H1 (cell line): ENCODE results near the gene LRRC25. TPM values are rescaled to one million over a fixed set of nuclear protein-coding genes. Genes with fewer than 3 reads are reported as not detected.

Experiments
- CTCF ChIA-PET: fragments of 300-600 bp; sonication (Branson Sonifier 250); formaldehyde crosslinking; loops from one replicate; lab custom pipeline; 2021; ENCODE audit not compliant: partially characterized antibody; lab: Charles Lee
- POLR2A ChIA-PET: fragments of 300-600 bp; sonication (Branson Sonifier 250); formaldehyde crosslinking; loops from one replicate; lab custom pipeline; 2021; ENCODE audit warnings: inconsistent platforms; ENCODE audit not compliant: partially characterized antibody; lab: Charles Lee
- DNase-seq, 2 experiments: peaks; one replicate each; pipeline versions ENCODE4 v3.0.0 to v3.0.0-alpha.2; 2010 to 2022; ENCODE audit warnings: low spot score in 2 of 2, low read depth in 1 of 2, mixed read lengths in 1 of 2
- FAIRE-seq: peaks from 2 replicates; lab custom pipeline; 2011; peaks lifted over from hg19 to GRCh38; lab: Jason Lieb, UNC
- H2AFZ ChIP-seq: 2 replicates; pipeline ENCODE4 v1.8.1; 2012; ENCODE audit warnings: low read length, inconsistent platforms
- H2AK5ac ChIP-seq: 2 replicates; pipeline ENCODE4 v1.6.1; 2013; ENCODE audit warnings: low read depth, low read length
- H2BK120ac ChIP-seq: replicated peaks from 2 replicates; pipeline ENCODE3; 2013; ENCODE audit warnings: low read depth, low read length, inconsistent platforms
- H2BK12ac ChIP-seq: 2 replicates; pipeline ENCODE4 v1.6.1; 2013; ENCODE audit warnings: low read depth, low read length
- H2BK15ac ChIP-seq: 2 replicates; pipeline ENCODE4 v1.6.1; 2013; ENCODE audit warnings: low read length
- H2BK20ac ChIP-seq: 2 replicates; pipeline ENCODE4 v1.6.1; 2013; ENCODE audit warnings: low read length
- H2BK5ac ChIP-seq: 2 replicates; pipeline ENCODE4 v1.6.1; 2013; ENCODE audit warnings: low read depth, low read length
- H3K14ac ChIP-seq: 2 replicates; pipeline ENCODE4 v1.6.1; 2013; ENCODE audit warnings: inconsistent platforms; ENCODE audit not compliant: insufficient read length
- H3K18ac ChIP-seq: 2 replicates; pipeline ENCODE4 v1.6.1; 2013; ENCODE audit warnings: low read length; ENCODE audit errors: extremely low read depth
- H3K23ac ChIP-seq: 2 replicates; pipeline ENCODE4 v1.6.1; 2013; ENCODE audit warnings: inconsistent platforms; ENCODE audit not compliant: insufficient read length
- H3K23me2 ChIP-seq: 2 replicates; pipeline ENCODE4 v1.6.1; 2013; ENCODE audit warnings: low read depth, low read length
- H3K27ac ChIP-seq: 2 replicates; pipeline ENCODE4 v1.6.1; 2011; ENCODE audit warnings: low read depth, low read length, inconsistent platforms
- H3K27me3 ChIP-seq, 4 experiments: replicated peaks in 1 of 4; 1 replicate in 1 of 4; 2 replicates in 3 of 4; pipeline versions ENCODE4 v1.6.1 to v1.8.1; 2011 to 2013; ENCODE audit warnings: low read length in 3 of 4, mild to moderate bottlenecking in 3 of 4, inconsistent platforms in 2 of 4, mixed read lengths in 2 of 4, moderate library complexity in 1 of 4; ENCODE audit not compliant: control insufficient read depth in 3 of 4, insufficient read depth in 3 of 4; ENCODE audit errors: extremely low read depth in 1 of 4
- H3K36me3 ChIP-seq, 4 experiments: 2 replicates each; pipeline versions ENCODE4 v1.6.1 to v1.8.1; 2011 to 2013; ENCODE audit warnings: mild to moderate bottlenecking in 4 of 4, low read length in 3 of 4, moderate library complexity in 2 of 4, control low read depth in 1 of 4, inconsistent platforms in 1 of 4; ENCODE audit not compliant: insufficient read depth in 4 of 4, control insufficient read depth in 2 of 4
- H3K4ac ChIP-seq: replicated peaks from 2 replicates; pipeline ENCODE3; 2013; ENCODE audit warnings: low read length, low read depth, mixed read lengths, inconsistent platforms; ENCODE audit not compliant: insufficient read length
- H3K4me1 ChIP-seq, 4 experiments: replicated peaks in 1 of 4; 1 replicate in 1 of 4; 2 replicates in 3 of 4; pipeline versions ENCODE4 v1.6.1 to v1.8.1; 2011 to 2013; ENCODE audit warnings: low read length in 3 of 4, inconsistent platforms in 2 of 4, mixed read lengths in 1 of 4; ENCODE audit not compliant: insufficient read depth in 4 of 4, control insufficient read depth in 3 of 4
- H3K4me2 ChIP-seq, 2 experiments: 2 replicates each; pipeline versions ENCODE4 v1.6.1 to v1.8.1; 2011 to 2013; ENCODE audit warnings: low read depth in 2 of 2, low read length in 2 of 2, control low read depth in 1 of 2, inconsistent platforms in 1 of 2, mild to moderate bottlenecking in 1 of 2; ENCODE audit not compliant: insufficient read depth in 1 of 2
- H3K4me3 ChIP-seq, 4 experiments: fragments of 200-600, 300-600 bp in 1 of 4; sonication (generic), shearing (Covaris generic), sonication (Bioruptor Twin) in 1 of 4; 2 replicates each; pipeline versions ENCODE4 v1.5.1 to v1.8.1; 2011 to 2016; ENCODE audit warnings: low read length in 4 of 4, low read depth in 3 of 4, control low read depth in 2 of 4, inconsistent platforms in 2 of 4, mild to moderate bottlenecking in 2 of 4, mixed read lengths in 1 of 4, moderate library complexity in 1 of 4; ENCODE audit not compliant: insufficient read depth in 2 of 4; ENCODE audit errors: extremely low read depth in 1 of 4
- H3K56ac ChIP-seq: replicated peaks from 2 replicates; pipeline ENCODE3; 2013; ENCODE audit warnings: low read depth, mild to moderate bottlenecking, mixed read lengths, low read length, inconsistent platforms; ENCODE audit not compliant: insufficient read length
- H3K79me1 ChIP-seq: 2 replicates; pipeline ENCODE4 v1.6.1; 2013; ENCODE audit warnings: low read depth, low read length, control low read depth
- H3K79me2 ChIP-seq, 2 experiments: 2 replicates each; pipeline versions ENCODE4 v1.6.1 to v1.8.1; 2012 to 2013; ENCODE audit warnings: low read length in 2 of 2, mild to moderate bottlenecking in 2 of 2, inconsistent platforms in 1 of 2; ENCODE audit not compliant: insufficient read depth in 2 of 2, control insufficient read depth in 1 of 2
- H3K9ac ChIP-seq, 4 experiments: replicated peaks in 1 of 4; 1 replicate in 1 of 4; 2 replicates in 3 of 4; pipeline versions ENCODE4 v1.6.1 to v1.8.1; 2011 to 2013; ENCODE audit warnings: low read depth in 3 of 4, low read length in 3 of 4, control low read depth in 2 of 4, mild to moderate bottlenecking in 2 of 4, moderate library complexity in 2 of 4, inconsistent platforms in 1 of 4; ENCODE audit errors: extremely low read depth in 1 of 4
- H3K9me3 ChIP-seq, 2 experiments: 2 replicates each; pipeline versions ENCODE4 v1.6.1 to v1.8.1; 2012 to 2013; ENCODE audit warnings: mild to moderate bottlenecking in 2 of 2, moderate library complexity in 2 of 2, control low read depth in 1 of 2, inconsistent platforms in 1 of 2, low read depth in 1 of 2, low read length in 1 of 2, mixed read lengths in 1 of 2; ENCODE audit not compliant: insufficient read depth in 2 of 2
- H4K20me1 ChIP-seq, 2 experiments: replicated peaks in 1 of 2; 2 replicates each; pipeline versions ENCODE3 to v1.8.1; 2011 to 2013; ENCODE audit warnings: inconsistent platforms in 2 of 2, low read length in 2 of 2, mild to moderate bottlenecking in 1 of 2; ENCODE audit not compliant: insufficient read depth in 2 of 2, control insufficient read depth in 1 of 2
- H4K5ac ChIP-seq: 2 replicates; pipeline ENCODE4 v1.6.1; 2013; ENCODE audit warnings: low read length, low read depth, mixed read lengths, inconsistent platforms; ENCODE audit not compliant: insufficient read length
- H4K8ac ChIP-seq: 2 replicates; pipeline ENCODE4 v1.8.0; 2013; ENCODE audit warnings: mild to moderate bottlenecking, moderate library complexity, low read length, inconsistent platforms; ENCODE audit not compliant: insufficient read depth; ENCODE audit errors: extremely low read depth
- H4K91ac ChIP-seq: replicated peaks from 2 replicates; pipeline ENCODE3; 2013; ENCODE audit warnings: low read length, mixed read lengths, inconsistent platforms; ENCODE audit not compliant: insufficient read length
- CBX8 ChIP-seq: fragments of 300-800, 300-1000 bp; sonication (generic); IDR thresholded peaks from 2 replicates; pipeline ENCODE4 v1.7.1; 2016; ENCODE audit warnings: low read depth, low read length, borderline replicate concordance
- CEBPB ChIP-seq: IDR thresholded peaks from 2 replicates; pipeline ENCODE4 v1.6.1; 2012; ENCODE audit warnings: low read depth, low read length
- CREB1 ChIP-seq: IDR thresholded peaks from 2 replicates; pipeline ENCODE4 v1.6.1; 2012; ENCODE audit warnings: inconsistent platforms
- E2F6 ChIP-seq: IDR thresholded peaks from 2 replicates; pipeline ENCODE4 v1.6.1; 2012; ENCODE audit warnings: inconsistent platforms
- HDAC2 ChIP-seq, 2 experiments: fragments of 300-600 bp in 1 of 2; sonication (generic) in 1 of 2; IDR thresholded peaks; 2 replicates each; pipeline ENCODE4 v1.6.1; 2011 to 2012; ENCODE audit warnings: low read depth in 2 of 2, low read length in 2 of 2, mild to moderate bottlenecking in 2 of 2, moderate library complexity in 2 of 2, borderline replicate concordance in 1 of 2, inconsistent platforms in 1 of 2
- KDM4A ChIP-seq: IDR thresholded peaks from one replicate; pipeline ENCODE4 v1.7.1; 2012; ENCODE audit warnings: low read depth, mild to moderate bottlenecking, moderate library complexity, low read length, inconsistent platforms; ENCODE audit not compliant: severe bottlenecking
- NANOG ChIP-seq: IDR thresholded peaks from 2 replicates; pipeline ENCODE4 v1.6.1; 2011; ENCODE audit warnings: low read length, low read depth, mild to moderate bottlenecking, inconsistent platforms; ENCODE audit not compliant: insufficient read depth, poor library complexity, severe bottlenecking
- POLR2AphosphoS5 ChIP-seq: IDR thresholded peaks from 2 replicates; pipeline ENCODE4 v1.6.1; 2011; ENCODE audit warnings: low read depth, low read length
- RBBP5 ChIP-seq: IDR thresholded peaks from 2 replicates; pipeline ENCODE4 v1.7.1; 2012; ENCODE audit warnings: low read depth, mild to moderate bottlenecking, inconsistent platforms, low read length, moderate library complexity, borderline replicate concordance
- SIX5 ChIP-seq: IDR thresholded peaks from 2 replicates; pipeline ENCODE4 v1.6.1; 2011; ENCODE audit warnings: mild to moderate bottlenecking, low read depth, low read length
- SP4 ChIP-seq: IDR thresholded peaks from 2 replicates; pipeline ENCODE4 v1.6.1; 2012; ENCODE audit warnings: low read length, inconsistent platforms
- TAF7 ChIP-seq: optimal IDR thresholded peaks from 2 replicates; pipeline ENCODE3; 2011; ENCODE audit warnings: low read depth, mild to moderate bottlenecking, inconsistent platforms, low read length, moderate library complexity, borderline replicate concordance
- TBP ChIP-seq: IDR thresholded peaks from 2 replicates; pipeline ENCODE4 v1.6.1; 2011; ENCODE audit warnings: low read depth, low read length, improper control_type of control experiment
- ZNF274 ChIP-seq: IDR thresholded peaks from 2 replicates; pipeline ENCODE4 v1.7.0; 2012; ENCODE audit warnings: low read length, borderline replicate concordance; ENCODE audit errors: extremely low read depth
- WGBS, 2 experiments: shearing (Covaris generic) in 1 of 2; methylation state at CpG; one replicate each; pipeline versions ENCODE4 v1.1.6 to v1.1.7; 2013 to 2015; ENCODE audit warnings: low lambda C conversion rate in 2 of 2, mixed read lengths in 2 of 2, inconsistent platforms in 1 of 2, low coverage in 1 of 2, missing lambda C conversion rate in 1 of 2; ENCODE audit not compliant: insufficient replicate concordance in 2 of 2, insufficient coverage in 1 of 2, insufficient read length in 1 of 2; ENCODE audit errors: extremely low coverage in 1 of 2, missing lambda C conversion rate in 1 of 2; 5-methylcytosine and 5-hydroxymethylcytosine counted together
- polyA plus RNA-seq, 7 experiments: library from polyadenylated mRNA; depleted of rRNA in 3 of 7; stranded (reverse) in 5 of 7; unstranded in 2 of 7; fragments of >200 nt in 5 of 7; fragments of 200-250 nt in 2 of 7; gene quantifications; 1 replicate in 5 of 7; 2 replicates in 1 of 7; 4 replicates in 1 of 7; pipeline versions ENCODE4 v1.2.1 to v1.2.3, GENCODE V29; 2011 to 2013; ENCODE audit warnings: missing spikeins in 2 of 7, mixed read lengths in 2 of 7
- total RNA-seq: library from RNA; stranded (reverse); fragmentation: NEBNext Ultra II Directional; extraction: Animal tissue kit (Norgen Biotek cat#: 25700); gene quantifications from 2 replicates; pipeline ENCODE4 v1.2.1, GENCODE V29; 2021

LRRC25 gene
- total and polyA plus RNA-seq, 2 of the 8 experiments (the other 6 are each of a cell fraction or from before 2014, with no cell fraction given): 0.20 to 0.41 TPM

GRCh38 chr19:18444513-18444912 lies 47.1 kb upstream of the LRRC25 start:
- FAIRE-seq: no peak
- 93% methylated on average over 19 of the region's 19 CpGs; no CpG with 5 or more reads in 1 of the 2 experiments for WGBS, 2 experiments
- TF ChIP-seq POLR2AphosphoS5 (no peak), NANOG (no peak), RBBP5 (no peak), SP4 (no peak), TBP (no peak), HDAC2 (IDR thresholded peaks at IDR 0.05; ENCODE audit: borderline replicate concordance in 1 of 2, low read depth in 2 of 2, low read length in 2 of 2) (no peak), CEBPB (no peak), CREB1 (no peak), SIX5 (no peak), CBX8 (no peak), ZNF274 (no peak), TAF7 (no peak), E2F6 (no peak), KDM4A (no peak)

More at GRCh38 chr19:18444513-18444912, 47.1 kb upstream of the LRRC25 start:
- Histone ChIP-seq H3K9ac (no peak overlapping the region), H3K4me3 (no peak overlapping the region), H3K23ac (no peak overlapping the region), H3K36me3 (peaks cover 0 to 10% (median 1%) of the 10 kb centered on the region in 4 experiments; a peak in 2 of 8 replicates), H3K18ac (no peak overlapping the region), H4K20me1 (peaks cover 0 to 9% of the 10 kb centered on the region in 2 experiments), H4K91ac (no peak overlapping the region), H3K79me1 (no peaks in the 10 kb centered on the region), H2BK15ac (no peak overlapping the region), H2AFZ (no peak overlapping the region), H2BK20ac (no peak overlapping the region), H3K4ac (no peak overlapping the region), H2AK5ac (no peak overlapping the region), H3K23me2 (peaks cover 8% of the 10 kb centered on the region; the same call in 1 of the 2 replicates), H3K4me1 (peaks cover 0 to 8% (median 3%) of the 10 kb centered on the region in 4 experiments; a peak in 6 of 7 replicates), H4K5ac (no peak overlapping the region), H3K27ac (no peak overlapping the region), H3K14ac (no peak overlapping the region), H2BK12ac (no peak overlapping the region), H2BK5ac (no peak overlapping the region), H4K8ac (no peak overlapping the region), H3K4me2 (no peak overlapping the region), H3K79me2 (no peaks in the 10 kb centered on the region), H3K9me3 (no peaks in the 10 kb centered on the region), H2BK120ac (no peak overlapping the region), H3K27me3 (no peaks in the 10 kb centered on the region), H3K56ac (no peak overlapping the region)
- POLR2A ChIA-PET: interaction anchor here (0.8 to 1.0 kb wide), 2 partner anchors 14 to 127 kb away, joined by 3 read pairs; partner anchors contain the start of gene UBA52
- no peak for DNase-seq
- CTCF ChIA-PET: interaction anchor here (1.0 to 13.5 kb wide), 7 partner anchors 9 to 76 kb away, joined by 3 to 143 read pairs (median 5); no protein-coding TSS in a partner anchor
